ENCODE data around the gene CYP51A1.
"Not testable (repeated sequence)": the region's sequence is repeated elsewhere in the genome, so short reads cannot be mapped to it uniquely, and the experiment has no call there.

CYP51A1 gene

GRCh38 chr7:92121681-92122080 lies 12.6 kb downstream of the CYP51A1 start:
- no peak for DNase-seq

- no peak for DNase-seq
Measured at GRCh38 chr7:92119213-92119759, 15.0 kb downstream of the CYP51A1 start.

GRCh38 chr7:92116949-92117348 lies 17.3 kb downstream of the CYP51A1 start:
- DNase-seq, result no peak

GRCh38 chr7:92115821-92116220 lies 18.5 kb downstream of the CYP51A1 start:
- no peak for DNase-seq

- DNase-seq, result no peak
Measured at GRCh38 chr7:92110857-92111256, 23.4 kb downstream of the CYP51A1 start.

GRCh38 chr7:92108821-92109220 lies 25.5 kb downstream of the CYP51A1 start:
- no peak for DNase-seq

- not testable (repeated sequence) for DNase-seq
Measured at GRCh38 chr7:92102862-92103261, 31.4 kb downstream of the CYP51A1 start.

- no peak for DNase-seq
Measured at GRCh38 chr7:92100534-92100933, 33.7 kb downstream of the CYP51A1 start.

GRCh38 chr7:92095380-92095779 lies 38.9 kb downstream of the CYP51A1 start:
- DNase-seq, result no peak

- DNase-seq, result no peak
Measured at GRCh38 chr7:92092210-92092609, 42.1 kb downstream of the CYP51A1 start.

- no peak for DNase-seq
Measured at GRCh38 chr7:92088266-92088665, 46.0 kb downstream of the CYP51A1 start.

GRCh38 chr7:92083922-92084321 lies 50.4 kb downstream of the CYP51A1 start:
- not testable (repeated sequence) for DNase-seq

GRCh38 chr7:92076509-92076908 lies 57.8 kb downstream of the CYP51A1 start:
- DNase-seq, result no peak

- DNase-seq, result no peak
Measured at GRCh38 chr7:92075455-92076158, 58.7 kb downstream of the CYP51A1 start.

GRCh38 chr7:92072708-92073107 lies 61.6 kb downstream of the CYP51A1 start:
- no peak for DNase-seq

GRCh38 chr7:92072121-92072520 lies 62.2 kb downstream of the CYP51A1 start:
- no peak for DNase-seq

- DNase-seq, result no peak
Measured at GRCh38 chr7:92071032-92071431, 63.2 kb downstream of the CYP51A1 start.

GRCh38 chr7:92064438-92065029 lies 69.7 kb downstream of the CYP51A1 start:
- DNase-seq, result no peak

Measured in activated effector memory CD4-positive, alpha-beta T cell treated with Interleukin-2 at 50 U/mL for 16 hours (primary cell).